Measurements from ENCODE around the gene JARID2.

DNA sequence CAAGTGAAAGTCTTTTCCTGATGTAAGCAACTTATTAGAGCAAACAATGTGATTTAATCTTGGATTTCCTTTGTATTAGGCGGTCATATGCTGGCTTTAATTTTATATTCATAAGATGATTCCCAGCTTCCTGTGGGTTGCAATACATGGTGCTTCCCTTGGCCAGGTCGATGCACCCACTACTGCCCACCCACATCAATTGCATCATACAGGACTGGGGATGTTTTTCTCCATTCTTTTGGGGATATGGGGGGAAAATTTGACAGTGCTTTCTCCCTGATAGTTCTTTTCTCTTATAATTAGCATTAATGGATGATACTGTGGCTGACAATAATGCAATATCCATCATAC is 187.6 kb downstream of the JARID2 start:
- TF ChIP-seq CTCF (IDR thresholded peaks at IDR 0.05; ENCODE audit: insufficient read depth, low read depth, low read length) (no peak), EZH2 (IDR thresholded peaks at IDR 0.05; ENCODE audit: insufficient read depth, low read length) (no peak)
